Measurements from ENCODE around the gene GABRR3.

- TF ChIP-seq POLR2AphosphoS5 (IDR thresholded peaks at IDR 0.05) (no peak), CTCF (IDR thresholded peaks at IDR 0.05) (no peak), POLR2A (IDR thresholded peaks at IDR 0.05; ENCODE audit: low read depth) (no peak)
Measured at GRCh38 chr3:98003306-98003969, 31.7 kb downstream of the GABRR3 start.

All from esophagus muscularis mucosa (tissue), 3 donors.